ENCODE results near the gene GSKIP.

GSKIP gene

GRCh38 chr14:96393071-96393691 lies 29.9 kb downstream of the GSKIP start:
- ATAC-seq (ENCODE audit: low read depth) (no peak), DNase-seq (ENCODE audit: low spot score) (no peak)
- TF ChIP-seq CTCF (IDR thresholded peaks at IDR 0.05; ENCODE audit: poor library complexity, severe bottlenecking) = no peak
- H3K9me3 ChIP-seq (ENCODE audit: severe bottlenecking) = no peaks in the 10 kb centered on the region
- no peaks in the 10 kb centered on the region for H3K36me3 ChIP-seq (ENCODE audit: low read depth)
- no peak overlapping the region for H3K27ac ChIP-seq (ENCODE audit: poor library complexity, severe bottlenecking)
- no peak overlapping the region for H3K4me3 ChIP-seq (ENCODE audit: severe bottlenecking)
- peaks cover 3% of the 10 kb centered on the region for H3K27me3 ChIP-seq (ENCODE audit: insufficient read depth, poor library complexity, severe bottlenecking)
- peaks cover 3% of the 10 kb centered on the region for H3K4me1 ChIP-seq (ENCODE audit: insufficient read depth, poor library complexity, severe bottlenecking)

GRCh38 chr14:96394047-96394815 lies 30.9 kb downstream of the GSKIP start:
- Histone ChIP-seq H3K36me3 (ENCODE audit: low read depth) (no peaks in the 10 kb centered on the region), H3K27ac (ENCODE audit: poor library complexity, severe bottlenecking) (no peak overlapping the region), H3K4me3 (ENCODE audit: severe bottlenecking) (no peak overlapping the region), H3K9me3 (ENCODE audit: severe bottlenecking) (no peaks in the 10 kb centered on the region), H3K27me3 (ENCODE audit: insufficient read depth, poor library complexity, severe bottlenecking) (peaks cover 3% of the 10 kb centered on the region), H3K4me1 (ENCODE audit: insufficient read depth, poor library complexity, severe bottlenecking) (peaks cover 3% of the 10 kb centered on the region)
- TF ChIP-seq CTCF (IDR thresholded peaks at IDR 0.05; ENCODE audit: poor library complexity, severe bottlenecking) = no peak
- DNase-seq (ENCODE audit: low spot score) = no peak
- no peak for ATAC-seq (ENCODE audit: low read depth)

GRCh38 chr14:96398432-96398831 lies 35.1 kb downstream of the GSKIP start:
- DNase-seq (ENCODE audit: low spot score) = no peak
- H3K27me3 ChIP-seq (ENCODE audit: insufficient read depth, poor library complexity, severe bottlenecking) = no peaks in the 10 kb centered on the region
- H3K4me1 ChIP-seq (ENCODE audit: insufficient read depth, poor library complexity, severe bottlenecking) = no peaks in the 10 kb centered on the region
- H3K4me3 ChIP-seq (ENCODE audit: severe bottlenecking) = no peak overlapping the region
- no peak overlapping the region for H3K27ac ChIP-seq (ENCODE audit: poor library complexity, severe bottlenecking)
- H3K36me3 ChIP-seq (ENCODE audit: low read depth) = no peaks in the 10 kb centered on the region
- ATAC-seq (ENCODE audit: low read depth) = no peak
- no peak for TF ChIP-seq CTCF (IDR thresholded peaks at IDR 0.05; ENCODE audit: poor library complexity, severe bottlenecking)
- no peaks in the 10 kb centered on the region for H3K9me3 ChIP-seq (ENCODE audit: severe bottlenecking)

- Histone ChIP-seq H3K27ac (ENCODE audit: poor library complexity, severe bottlenecking) (no peak overlapping the region), H3K9me3 (ENCODE audit: severe bottlenecking) (no peaks in the 10 kb centered on the region), H3K27me3 (ENCODE audit: insufficient read depth, poor library complexity, severe bottlenecking) (no peaks in the 10 kb centered on the region), H3K4me1 (ENCODE audit: insufficient read depth, poor library complexity, severe bottlenecking) (no peaks in the 10 kb centered on the region), H3K4me3 (ENCODE audit: severe bottlenecking) (no peak overlapping the region), H3K36me3 (ENCODE audit: low read depth) (no peaks in the 10 kb centered on the region)
- TF ChIP-seq CTCF (IDR thresholded peaks at IDR 0.05; ENCODE audit: poor library complexity, severe bottlenecking) = no peak
- ATAC-seq (ENCODE audit: low read depth) = no peak
- DNase-seq (ENCODE audit: low spot score) = no peak
These were observed 35.6 kb downstream of the GSKIP start for GRCh38 chr14:96398921-96399320.

- Histone ChIP-seq H3K4me3 (ENCODE audit: severe bottlenecking) (no peak overlapping the region), H3K9me3 (ENCODE audit: severe bottlenecking) (no peaks in the 10 kb centered on the region), H3K27ac (ENCODE audit: poor library complexity, severe bottlenecking) (no peak overlapping the region), H3K4me1 (ENCODE audit: insufficient read depth, poor library complexity, severe bottlenecking) (no peaks in the 10 kb centered on the region), H3K27me3 (ENCODE audit: insufficient read depth, poor library complexity, severe bottlenecking) (no peaks in the 10 kb centered on the region), H3K36me3 (ENCODE audit: low read depth) (no peaks in the 10 kb centered on the region)
- DNase-seq (ENCODE audit: low spot score) = no peak
- ATAC-seq (ENCODE audit: low read depth) = no peak
- no peak for TF ChIP-seq CTCF (IDR thresholded peaks at IDR 0.05; ENCODE audit: poor library complexity, severe bottlenecking)
These were observed 36.1 kb downstream of the GSKIP start for GRCh38 chr14:96399405-96399804.
